Germinal center (tissue), 1 donor: ENCODE measurements around the gene DNAJB2.
"Not testable (repeated sequence)": the region's sequence is repeated elsewhere in the genome, so short reads cannot be mapped to it uniquely, and the experiment has no call there.

Experiments used
- DNase-seq: peaks from one replicate; pipeline ENCODE4 v3.0.0; 2012; ENCODE audit warnings: mixed read lengths, low spot score

Gene DNAJB2

GRCh38 chr2:219302412-219302968 is 23.3 kb downstream of the DNAJB2 start:
- DNase-seq = no peak

- DNase-seq = no peak
Measured at GRCh38 chr2:219304223-219304622, 25.1 kb downstream of the DNAJB2 start.

- no peak for DNase-seq
Measured at GRCh38 chr2:219306047-219306446, 26.9 kb downstream of the DNAJB2 start.

GRCh38 chr2:219308142-219309101 is 29.3 kb downstream of the DNAJB2 start:
- peak; percentile 72 for DNase-seq

GRCh38 chr2:219309278-219309677 is 30.1 kb downstream of the DNAJB2 start, which contains the start of gene PTPRN:
PTPRN (minus strand) TSS chr2:219309401; CDS start chr2:219309332, 69 bp downstream.
- no peak for DNase-seq

- DNase-seq = not testable (repeated sequence)
Measured at GRCh38 chr2:219312683-219313263, 33.6 kb downstream of the DNAJB2 start.

- no peak for DNase-seq
Measured at GRCh38 chr2:219314804-219315468, 35.8 kb downstream of the DNAJB2 start.

- no peak for DNase-seq
Measured at GRCh38 chr2:219323434-219323833, 44.3 kb downstream of the DNAJB2 start.

GRCh38 chr2:219325136-219325535 is 46.0 kb downstream of the DNAJB2 start:
- DNase-seq = no peak

GRCh38 chr2:219325657-219326315 is 46.6 kb downstream of the DNAJB2 start:
- no peak for DNase-seq

- DNase-seq = no peak
Measured at GRCh38 chr2:219327719-219328118, 48.6 kb downstream of the DNAJB2 start.

- DNase-seq = no peak
Measured at GRCh38 chr2:219331560-219332213, 52.5 kb downstream of the DNAJB2 start.

- no peak for DNase-seq
Measured at GRCh38 chr2:219332542-219332941, 53.4 kb downstream of the DNAJB2 start, which contains the start of gene RESP18. RESP18 (minus strand) TSS chr2:219332744.

- DNase-seq = no peak
Measured at GRCh38 chr2:219334076-219334475, 54.9 kb downstream of the DNAJB2 start.

GRCh38 chr2:219335373-219335786 is 56.2 kb downstream of the DNAJB2 start:
- no peak for DNase-seq
